Ishikawa (cell line): ENCODE measurements around the gene CYB561D1.

Source experiments
- CEBPB ChIP-seq: IDR thresholded peaks from 2 replicates; pipeline ENCODE4 v1.6.1; 2012
- CREB1 ChIP-seq: IDR thresholded peaks from 2 replicates; pipeline ENCODE4 v1.6.1; 2012; ENCODE audit warnings: low read depth
- EGR1 ChIP-seq: IDR thresholded peaks from 2 replicates; pipeline ENCODE4 v1.6.1; 2012
- EP300 ChIP-seq: IDR thresholded peaks from 2 replicates; pipeline ENCODE4 v1.6.1; 2012; ENCODE audit warnings: borderline replicate concordance
- MAX ChIP-seq: IDR thresholded peaks from 2 replicates; pipeline ENCODE4 v1.6.1; 2012
- NFIC ChIP-seq: IDR thresholded peaks from 2 replicates; pipeline ENCODE4 v1.6.1; 2012
- RAD21 ChIP-seq: IDR thresholded peaks from 2 replicates; pipeline ENCODE4 v1.6.1; 2012; ENCODE audit warnings: low read depth
- REST ChIP-seq: IDR thresholded peaks from 2 replicates; pipeline ENCODE4 v1.6.1; 2012; ENCODE audit warnings: low read depth, mild to moderate bottlenecking
- TAF1 ChIP-seq: IDR thresholded peaks from 2 replicates; pipeline ENCODE4 v1.6.1; 2012; ENCODE audit warnings: low read depth, mild to moderate bottlenecking
- TCF12 ChIP-seq: IDR thresholded peaks from 2 replicates; pipeline ENCODE4 v1.6.1; 2012; ENCODE audit warnings: low read depth
- YY1 ChIP-seq: IDR thresholded peaks from 2 replicates; pipeline ENCODE4 v1.6.1; 2012; ENCODE audit warnings: low read depth
- ZBTB7A ChIP-seq: IDR thresholded peaks from 2 replicates; pipeline ENCODE4 v1.6.1; 2012; ENCODE audit warnings: low read depth

GRCh38 chr1:109528712-109529111, 34.8 kb downstream of the CYB561D1 start:
- no peak for TF ChIP-seq EGR1
- no peak for TF ChIP-seq ZBTB7A
- TF ChIP-seq MAX = no peak
- no peak for TF ChIP-seq YY1
- TF ChIP-seq NFIC = no peak
- no peak for TF ChIP-seq REST
- TF ChIP-seq CEBPB = no peak
- TF ChIP-seq EP300 = no peak
- no peak for TF ChIP-seq RAD21
- TF ChIP-seq TAF1 = no peak
- no peak for TF ChIP-seq TCF12
- TF ChIP-seq CREB1 = no peak
